ENCODE measurements around the gene TNRC18.

The TNRC18 gene

GRCh38 chr7:5349005-5349380 is 74.6 kb downstream of the TNRC18 start:
- TF ChIP-seq CTCF (IDR thresholded peaks at IDR 0.05; ENCODE audit: low read depth, low read length) = no peak
- DNase-seq (ENCODE audit: extremely low read depth, low read depth) = no peak

GRCh38 chr7:5348134-5349004 is 75.3 kb downstream of the TNRC18 start:
- DNase-seq (ENCODE audit: extremely low read depth, low read depth) = no peak
- TF ChIP-seq CTCF (IDR thresholded peaks at IDR 0.05; ENCODE audit: low read depth, low read length) = no peak

- no peak for DNase-seq (ENCODE audit: extremely low read depth, low read depth)
- no peak for TF ChIP-seq CTCF (IDR thresholded peaks at IDR 0.05; ENCODE audit: low read depth, low read length)
These were observed 78.0 kb downstream of the TNRC18 start for GRCh38 chr7:5345671-5346070.

- no peak for DNase-seq (ENCODE audit: extremely low read depth, low read depth)
- TF ChIP-seq CTCF (IDR thresholded peaks at IDR 0.05; ENCODE audit: low read depth, low read length) = no peak
These were observed 78.5 kb downstream of the TNRC18 start for GRCh38 chr7:5345171-5345570.

- TF ChIP-seq CTCF (IDR thresholded peaks at IDR 0.05; ENCODE audit: low read depth, low read length) = no peak
- no peak for DNase-seq (ENCODE audit: extremely low read depth, low read depth)
These were observed 79.3 kb downstream of the TNRC18 start for GRCh38 chr7:5344342-5344741.

- no peak for TF ChIP-seq CTCF (IDR thresholded peaks at IDR 0.05; ENCODE audit: low read depth, low read length)
- DNase-seq (ENCODE audit: extremely low read depth, low read depth) = no peak
These were observed 79.8 kb downstream of the TNRC18 start for GRCh38 chr7:5343884-5344283.

GRCh38 chr7:5342631-5343030 is 81.0 kb downstream of the TNRC18 start:
- no peak for DNase-seq (ENCODE audit: extremely low read depth, low read depth)
- TF ChIP-seq CTCF (IDR thresholded peaks at IDR 0.05; ENCODE audit: low read depth, low read length) = no peak

All from AG09319 (cell line).